Lower lobe of right lung (tissue), 2 donors: ENCODE measurements around the gene AKT3. TPM values are rescaled to one million over a fixed set of nuclear protein-coding genes. Genes with fewer than 3 reads are reported as not detected.

Source experiments
- ATAC-seq, 2 donors: fragments of 200-7000 bp; cut with Tn5 transposase; one replicate each; pipeline ENCODE4 v1.9.1; 2020 to 2022; ENCODE audit warnings: mild to moderate bottlenecking in 2 of 2, moderate library complexity in 2 of 2
- DNase-seq: peaks from one replicate; pipeline ENCODE4 v3.0.0-alpha.2; 2020
- H3K27ac ChIP-seq: fragments of 200-600 bp; one replicate; pipeline ENCODE4 v1.8.0; 2022
- H3K27me3 ChIP-seq: fragments of 200-600 bp; one replicate; pipeline ENCODE4 v1.8.0; 2022; ENCODE audit warnings: low read depth
- H3K36me3 ChIP-seq: fragments of 200-600 bp; one replicate; pipeline ENCODE4 v1.8.0; 2022; ENCODE audit warnings: mild to moderate bottlenecking
- H3K4me1 ChIP-seq: fragments of 200-600 bp; one replicate; pipeline ENCODE4 v1.8.0; 2022
- H3K4me3 ChIP-seq: fragments of 200-600 bp; one replicate; pipeline ENCODE4 v1.8.0; 2022; ENCODE audit warnings: mild to moderate bottlenecking
- H3K9me3 ChIP-seq: fragments of 200-600 bp; one replicate; pipeline ENCODE4 v1.8.0; 2022
- CTCF ChIP-seq: fragments of 200-600 bp; IDR thresholded peaks from one replicate; pipeline ENCODE4 v1.8.0; 2022; ENCODE audit warnings: antibody characterized with exemption, mild to moderate bottlenecking
- intact Hi-C: fragments of 100-400 bp; cut with DNase I; formaldehyde crosslinking; loops from one replicate; pipeline ENCODE4 v1.11.0; 2022
- total RNA-seq: library from RNA; stranded (reverse); fragmentation: NEBNext Ultra II Directional; extraction: Animal tissue kit (Norgen Biotek cat#: 25700); gene quantifications from one replicate; pipeline ENCODE4 v1.2.1, GENCODE V29; 2021
- donor health status: DM: no; HTN: yes; CAD: no; lungs with severe emphysema.

AKT3 gene
- total RNA-seq, 1 donor from 2014 or later = 52.5 TPM

GRCh38 chr1:243756529-243756928, 93.5 kb downstream of the AKT3 start:
- Histone ChIP-seq H3K36me3 (no peaks in the 10 kb centered on the region), H3K27ac (no peak overlapping the region), H3K4me3 (no peak overlapping the region), H3K9me3 (no peaks in the 10 kb centered on the region), H3K4me1 (peaks cover 4% of the 10 kb centered on the region), H3K27me3 (no peaks in the 10 kb centered on the region)
- no peak for ATAC-seq
- DNase-seq = no peak
- TF ChIP-seq CTCF = no peak
- intact Hi-C loops = no loop called here

GRCh38 chr1:243754348-243754747, 95.7 kb downstream of the AKT3 start:
- no peaks in the 10 kb centered on the region for H3K27me3 ChIP-seq
- TF ChIP-seq CTCF = no peak
- no peaks in the 10 kb centered on the region for H3K9me3 ChIP-seq
- H3K4me1 ChIP-seq = no peaks in the 10 kb centered on the region
- intact Hi-C loops = no loop called here
- ATAC-seq (no peak), DNase-seq (no peak)
- H3K36me3 ChIP-seq = no peaks in the 10 kb centered on the region
- H3K27ac ChIP-seq = no peak overlapping the region
- no peak overlapping the region for H3K4me3 ChIP-seq

GRCh38 chr1:243751506-243751905, 98.5 kb downstream of the AKT3 start:
- Histone ChIP-seq H3K36me3 (no peaks in the 10 kb centered on the region), H3K27ac (no peak overlapping the region), H3K4me3 (no peak overlapping the region), H3K4me1 (no peaks in the 10 kb centered on the region), H3K9me3 (no peaks in the 10 kb centered on the region), H3K27me3 (no peaks in the 10 kb centered on the region)
- no peak for ATAC-seq
- intact Hi-C loops = no loop called here
- TF ChIP-seq CTCF = no peak
- DNase-seq = no peak

- Histone ChIP-seq H3K27ac (no peak overlapping the region), H3K4me1 (no peaks in the 10 kb centered on the region), H3K9me3 (no peaks in the 10 kb centered on the region), H3K4me3 (no peak overlapping the region), H3K36me3 (no peaks in the 10 kb centered on the region), H3K27me3 (no peaks in the 10 kb centered on the region)
- peak; percentile 90 to 94 for ATAC-seq
- intact Hi-C loops = loop anchor here (5.0 kb wide), 1 partner anchor 406 kb away; no protein-coding TSS in a partner anchor
- no peak for DNase-seq
- TF ChIP-seq CTCF = peak; percentile 76
Measured at GRCh38 chr1:243748706-243749283, 101.2 kb downstream of the AKT3 start.

GRCh38 chr1:243748227-243748626, 101.8 kb downstream of the AKT3 start:
- no peak for TF ChIP-seq CTCF
- intact Hi-C loops = loop anchor here (5.0 kb wide), 1 partner anchor 406 kb away; no protein-coding TSS in a partner anchor
- H3K9me3 ChIP-seq = no peaks in the 10 kb centered on the region
- no peak overlapping the region for H3K27ac ChIP-seq
- no peaks in the 10 kb centered on the region for H3K36me3 ChIP-seq
- ATAC-seq (no peak), DNase-seq (no peak)
- no peaks in the 10 kb centered on the region for H3K27me3 ChIP-seq
- no peak overlapping the region for H3K4me3 ChIP-seq
- H3K4me1 ChIP-seq = no peaks in the 10 kb centered on the region
